Peyer's patch (tissue), 4 donors: ENCODE data around the gene CENPX. TPM values are rescaled to one million over a fixed set of nuclear protein-coding genes. Genes with fewer than 3 reads are reported as not detected.

Source experiments
- DNase-seq, 3 donors: peaks; one replicate each; pipeline ENCODE4 v3.0.0-alpha.2; 2017 to 2019
- H3K27ac ChIP-seq, 4 donors: fragments of 200-600 bp; sonication (generic); one replicate each; pipeline ENCODE4 v1.5.1; 2016 to 2019
- H3K27me3 ChIP-seq, 2 donors: fragments of 200-600 bp; sonication (generic); one replicate each; pipeline ENCODE4 v1.5.1; 2019
- H3K36me3 ChIP-seq, 3 donors: fragments of 200-600 bp; sonication (generic); one replicate each; pipeline ENCODE4 v1.5.1; 2016 to 2019
- H3K4me1 ChIP-seq, 4 donors: fragments of 200-600 bp; sonication (generic); one replicate each; pipeline ENCODE4 v1.5.1; 2016 to 2019
- H3K4me3 ChIP-seq, 4 donors: fragments of 200-600 bp; sonication (generic); 1 replicate in 3 of 4; 2 replicates in 1 of 4; pipeline ENCODE4 v1.5.1; 2016 to 2019; ENCODE audit warnings: mild to moderate bottlenecking in 1 of 4
- H3K9me3 ChIP-seq, 4 donors: fragments of 200-600 bp; sonication (generic); one replicate each; pipeline ENCODE4 v1.5.1; 2016 to 2019; ENCODE audit warnings: mild to moderate bottlenecking in 1 of 4
- CTCF ChIP-seq, 6 experiments: fragments of 450-650 bp in 4 of 6; fragments of 200-600 bp in 2 of 6; sonication (generic) in 1 of 6; IDR thresholded peaks; one replicate each; pipeline ENCODE4 v1.5.1; 2017 to 2019; ENCODE audit warnings: antibody characterized with exemption in 6 of 6, mild to moderate bottlenecking in 3 of 6, moderate library complexity in 1 of 6
- POLR2A ChIP-seq, 2 donors: fragments of 450-650 bp; IDR thresholded peaks; one replicate each; pipeline ENCODE4 v1.5.1; 2017; ENCODE audit warnings: antibody characterized with exemption in 2 of 2, mild to moderate bottlenecking in 2 of 2, moderate library complexity in 2 of 2
- total RNA-seq, 4 donors: library from RNA; depleted of rRNA; stranded (reverse); fragments of >200 nt; gene quantifications; one replicate each; pipeline ENCODE4 v1.1.0, GENCODE V29; 2016

CENPX gene
- total RNA-seq, 4 donors from 2014 or later: 49.1 to 123 (median 91.8) TPM

GRCh38 chr17:82022981-82023446 is 336 bp upstream of the CENPX start, which contains the start of gene LRRC45:
Gene LRRC45 (plus strand): TSS chr17:82023305. CDS start chr17:82023644, 339 bp downstream.
- Histone ChIP-seq H3K36me3 (peaks cover 0 to 11% (median 0%) of the 10 kb centered on the region in 3 donors), H3K4me1 (peaks cover 3 to 35% (median 19%) of the 10 kb centered on the region in 4 donors)

GRCh38 chr17:82021900-82022309 is 773 bp downstream of the CENPX start:
- H3K4me3 ChIP-seq: peak overlapping the region; percentile 61 to 92 (median 82)
- peaks cover 3 to 35% (median 19%) of the 10 kb centered on the region in 4 donors for H3K4me1 ChIP-seq
- H3K27ac ChIP-seq: peak overlapping the region; percentile 73 to 80 (median 77)
- no peaks in the 10 kb centered on the region for H3K9me3 ChIP-seq
- H3K36me3 ChIP-seq: peaks cover 0 to 14% (median 0%) of the 10 kb centered on the region in 3 donors
- no peaks in the 10 kb centered on the region for H3K27me3 ChIP-seq
- peak in 1 of 3 donors; percentile 66 for DNase-seq
- TF ChIP-seq POLR2A (IDR thresholded peaks at IDR 0.05): no peak
- no peak for TF ChIP-seq CTCF (IDR thresholded peaks at IDR 0.05)

More at GRCh38 chr17:82022981-82023446, 336 bp upstream of the CENPX start, which contains the start of gene LRRC45:
- H3K9me3 ChIP-seq: no peaks in the 10 kb centered on the region
- TF ChIP-seq POLR2A (IDR thresholded peaks at IDR 0.05) (no peak), CTCF (IDR thresholded peaks at IDR 0.05) (no peak)
- no peaks in the 10 kb centered on the region for H3K27me3 ChIP-seq
- DNase-seq: peak; percentile 100
- H3K27ac ChIP-seq: peak within 1 kb of the TSS; percentile 73 to 80 (median 77)
- peak within 1 kb of the TSS; percentile 61 to 92 (median 87) for H3K4me3 ChIP-seq

- peak overlapping the region in 3 of 4 donors; percentile 76 to 92 (median 89) for H3K4me3 ChIP-seq
- H3K4me1 ChIP-seq: peaks cover 3 to 35% (median 19%) of the 10 kb centered on the region in 4 donors
Measured at GRCh38 chr17:82021107-82021899, 1.4 kb downstream of the CENPX start.

GRCh38 chr17:82020572-82021106 is 2.0 kb downstream of the CENPX start:
- Histone ChIP-seq H3K27ac (no peak overlapping the region), H3K9me3 (no peaks in the 10 kb centered on the region), H3K27me3 (no peaks in the 10 kb centered on the region), H3K36me3 (peaks cover 0 to 14% (median 0%) of the 10 kb centered on the region in 3 donors), H3K4me3 (no peak overlapping the region), H3K4me1 (peaks cover 3 to 35% (median 19%) of the 10 kb centered on the region in 4 donors)
- DNase-seq: no peak
- TF ChIP-seq CTCF (IDR thresholded peaks at IDR 0.05) (no peak), POLR2A (IDR thresholded peaks at IDR 0.05) (no peak)

More at GRCh38 chr17:82021107-82021899, 1.4 kb downstream of the CENPX start:
- Histone ChIP-seq H3K27me3 (no peaks in the 10 kb centered on the region), H3K36me3 (peaks cover 0 to 14% (median 0%) of the 10 kb centered on the region in 3 donors), H3K9me3 (no peaks in the 10 kb centered on the region), H3K27ac (peak overlapping the region in 3 of 4 donors; percentile 42 to 74 (median 73))
- TF ChIP-seq CTCF (IDR thresholded peaks at IDR 0.05) (peak; percentile 34 to 89 (median 73)), POLR2A (IDR thresholded peaks at IDR 0.05) (no peak)
- DNase-seq: peak; percentile 63 to 87 (median 84)

GRCh38 chr17:82019690-82020571 is 2.7 kb downstream of the CENPX start:
- H3K4me1 ChIP-seq: peaks cover 3 to 35% (median 19%) of the 10 kb centered on the region in 4 donors
- TF ChIP-seq CTCF (IDR thresholded peaks at IDR 0.05) (peak; percentile 53 to 76 (median 68)), POLR2A (IDR thresholded peaks at IDR 0.05) (no peak)
- H3K27ac ChIP-seq: no peak overlapping the region
- H3K9me3 ChIP-seq: no peaks in the 10 kb centered on the region
- no peaks in the 10 kb centered on the region for H3K27me3 ChIP-seq
- H3K4me3 ChIP-seq: no peak overlapping the region
- DNase-seq: peak; percentile 42 to 80 (median 78)
- peaks cover 0 to 14% (median 0%) of the 10 kb centered on the region in 3 donors for H3K36me3 ChIP-seq
